Mesendoderm (in vitro differentiated cells): ENCODE measurements around the gene CYB561D2.

Source experiments
- DNase-seq: peaks from one replicate; pipeline ENCODE4 v3.0.0; 2013
- H2AK5ac ChIP-seq: 2 replicates; pipeline ENCODE4 v1.6.1; 2013; ENCODE audit warnings: low read length, inconsistent platforms
- H2BK120ac ChIP-seq: 2 replicates; pipeline ENCODE4 v1.6.1; 2013; ENCODE audit warnings: low read depth, mild to moderate bottlenecking, low read length, moderate library complexity, mixed read lengths
- H2BK15ac ChIP-seq: replicated peaks from 2 replicates; pipeline ENCODE4 v1.6.1; 2013; ENCODE audit warnings: low read depth, mild to moderate bottlenecking, moderate library complexity
- H2BK5ac ChIP-seq: 2 replicates; pipeline ENCODE4 v1.6.1; 2013; ENCODE audit warnings: low read length, inconsistent platforms
- H3K18ac ChIP-seq: 2 replicates; pipeline ENCODE4 v1.6.1; 2013; ENCODE audit warnings: mild to moderate bottlenecking, low read length, mixed read lengths
- H3K23ac ChIP-seq: one replicate; pipeline ENCODE4 v1.6.1; 2013; ENCODE audit warnings: low read length
- H3K27ac ChIP-seq: 2 replicates; pipeline ENCODE4 v1.5.1; 2013; ENCODE audit warnings: low read depth, mild to moderate bottlenecking, inconsistent platforms, low read length, moderate library complexity
- H3K27me3 ChIP-seq: 2 replicates; pipeline ENCODE4 v1.6.1; 2013; ENCODE audit warnings: low read length, control low read depth, mild to moderate bottlenecking, inconsistent platforms; ENCODE audit not compliant: insufficient read depth, poor library complexity
- H3K36me3 ChIP-seq: 2 replicates; pipeline ENCODE4 v1.6.1; 2013; ENCODE audit warnings: low read length, inconsistent platforms; ENCODE audit not compliant: control insufficient read depth, insufficient read depth
- H3K4ac ChIP-seq: one replicate; pipeline ENCODE4 v1.6.1; 2013; ENCODE audit warnings: low read depth, mild to moderate bottlenecking, low read length, moderate library complexity
- H3K4me1 ChIP-seq: 2 replicates; pipeline ENCODE4 v1.6.1; 2013; ENCODE audit warnings: low read depth, low read length, inconsistent platforms; ENCODE audit not compliant: control insufficient read depth
- H3K4me2 ChIP-seq: 2 replicates; pipeline ENCODE4 v1.6.1; 2013; ENCODE audit warnings: low read length
- H3K4me3 ChIP-seq: 2 replicates; pipeline ENCODE4 v1.5.1; 2013; ENCODE audit warnings: mild to moderate bottlenecking, low read length
- H3K56ac ChIP-seq: one replicate; pipeline ENCODE4 v1.6.1; 2013; ENCODE audit warnings: low read length
- H3K79me1 ChIP-seq: 2 replicates; pipeline ENCODE4 v1.6.1; 2013; ENCODE audit warnings: low read length, inconsistent platforms
- H3K79me2 ChIP-seq: 2 replicates; pipeline ENCODE4 v1.6.1; 2013; ENCODE audit warnings: mild to moderate bottlenecking, low read length; ENCODE audit not compliant: control insufficient read depth, insufficient read depth
- H3K9ac ChIP-seq: 2 replicates; pipeline ENCODE4 v1.6.1; 2013; ENCODE audit warnings: low read length, inconsistent platforms
- H4K5ac ChIP-seq: one replicate; pipeline ENCODE4 v1.6.1; 2013; ENCODE audit warnings: low read length
- H4K8ac ChIP-seq: one replicate; pipeline ENCODE4 v1.6.1; 2013; ENCODE audit warnings: low read depth, mild to moderate bottlenecking, control low read depth, low read length, moderate library complexity
- WGBS: extraction: QIAGEN DNeasy Blood & Tissue Kit; methylation state at CpG from one replicate; pipeline ENCODE4 v1.1.7; 2013; ENCODE audit warnings: low lambda C conversion rate, missing lambda C conversion rate; ENCODE audit not compliant: insufficient coverage; ENCODE audit errors: extremely low coverage; 5-methylcytosine and 5-hydroxymethylcytosine counted together

The CYB561D2 gene

DNA sequence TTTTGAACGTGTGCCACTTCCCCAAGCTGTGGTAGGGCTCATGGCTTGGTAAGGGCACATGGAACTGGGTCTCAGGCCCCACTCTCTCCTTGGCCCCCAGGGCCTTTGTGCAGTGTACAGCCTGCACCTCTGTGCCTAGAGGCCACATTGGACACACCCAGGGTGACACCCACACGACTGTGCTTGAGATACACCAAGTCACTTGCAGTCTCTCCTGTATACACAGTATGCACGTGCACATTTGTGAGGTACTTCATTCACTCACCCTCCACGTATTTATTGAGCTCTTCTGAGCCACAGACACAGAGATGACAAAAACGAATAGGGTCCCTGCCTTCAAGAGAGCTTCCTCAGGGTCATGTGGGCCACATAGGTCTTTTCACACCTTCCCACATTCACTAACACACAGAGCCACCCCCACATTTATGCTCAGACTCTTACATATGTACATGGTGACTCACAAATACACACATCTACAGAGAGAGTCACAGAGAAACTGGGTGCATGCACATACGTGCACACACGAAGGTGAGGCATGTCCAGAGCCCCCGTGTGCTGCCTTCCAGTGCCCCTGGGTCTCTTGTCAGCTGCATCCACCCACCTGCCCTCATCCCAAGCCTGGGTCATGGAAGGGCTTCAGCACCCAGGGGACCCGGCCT, 18.5 kb downstream of the CYB561D2 start:
- H3K4ac ChIP-seq = no peak overlapping the region
- H3K4me3 ChIP-seq = no peak overlapping the region
- no peak overlapping the region for H3K4me2 ChIP-seq
- H3K27me3 ChIP-seq = no peaks in the 10 kb centered on the region
- no peak overlapping the region for H2BK5ac ChIP-seq
- no peak overlapping the region for H3K18ac ChIP-seq
- H3K27ac ChIP-seq = no peak overlapping the region
- H3K9ac ChIP-seq = no peak overlapping the region
- no peaks in the 10 kb centered on the region for H3K36me3 ChIP-seq
- no peak overlapping the region for H2BK120ac ChIP-seq
- no peak overlapping the region for H4K8ac ChIP-seq
- H4K5ac ChIP-seq = no peak overlapping the region
- H3K79me1 ChIP-seq = no peaks in the 10 kb centered on the region
- no peak overlapping the region for H3K23ac ChIP-seq
- H3K4me1 ChIP-seq = peaks cover 3% of the 10 kb centered on the region
- no peak overlapping the region for H2BK15ac ChIP-seq
- no peak for DNase-seq
- no CpG with 5 or more reads among the region's 9 CpGs for WGBS
- no peak overlapping the region for H2AK5ac ChIP-seq
- peak overlapping the region; percentile 25 for H3K56ac ChIP-seq
- H3K79me2 ChIP-seq = no peaks in the 10 kb centered on the region

DNA sequence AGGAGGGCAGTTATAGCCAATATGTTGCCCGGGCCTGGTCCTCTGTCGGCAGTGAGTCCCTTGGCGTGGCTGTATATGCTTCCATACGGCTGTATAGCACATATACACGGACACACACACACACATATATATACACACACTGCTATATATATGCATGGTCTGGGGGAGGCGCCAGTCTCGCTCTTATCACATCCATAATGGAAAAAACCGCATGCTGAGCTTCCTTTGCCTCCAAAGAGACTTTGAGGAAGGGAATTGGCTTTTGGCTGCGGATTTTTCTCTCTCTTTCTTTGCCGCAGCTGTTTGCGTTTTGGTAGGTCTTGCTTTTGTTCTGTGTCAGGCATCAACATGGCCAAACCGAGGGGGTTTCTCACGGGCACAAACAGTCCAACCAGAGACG, 19.9 kb downstream of the CYB561D2 start:
- WGBS = no CpG with 5 or more reads among the region's 14 CpGs
- no peak overlapping the region for H2BK5ac ChIP-seq

GRCh38 chr3:50371133-50371685, 20.5 kb downstream of the CYB561D2 start:
- WGBS = no CpG with 5 or more reads among the region's 3 CpGs
- Histone ChIP-seq H2BK15ac (no peak overlapping the region), H2AK5ac (no peak overlapping the region), H3K4me1 (peaks cover 3% of the 10 kb centered on the region), H3K23ac (no peak overlapping the region), H4K8ac (no peak overlapping the region), H2BK5ac (no peak overlapping the region), H3K56ac (peak overlapping the region; percentile 12), H3K27ac (no peak overlapping the region), H4K5ac (no peak overlapping the region), H3K79me2 (no peaks in the 10 kb centered on the region), H3K4ac (no peak overlapping the region), H3K9ac (peak overlapping the region; percentile 20), H3K4me2 (no peak overlapping the region), H3K18ac (no peak overlapping the region), H3K27me3 (no peaks in the 10 kb centered on the region), H3K36me3 (no peaks in the 10 kb centered on the region), H2BK120ac (no peak overlapping the region), H3K4me3 (no peak overlapping the region), H3K79me1 (no peaks in the 10 kb centered on the region)
- DNase-seq = no peak

More for the DNA sequence above, 19.9 kb downstream of the CYB561D2 start:
- H3K9ac ChIP-seq = peak overlapping the region; percentile 20
- no peak overlapping the region for H3K23ac ChIP-seq
- peaks cover 3% of the 10 kb centered on the region for H3K4me1 ChIP-seq
- H3K27me3 ChIP-seq = no peaks in the 10 kb centered on the region
- no peak overlapping the region for H3K18ac ChIP-seq
- H2AK5ac ChIP-seq = no peak overlapping the region
- H3K79me2 ChIP-seq = no peaks in the 10 kb centered on the region
- no peak overlapping the region for H4K5ac ChIP-seq
- no peaks in the 10 kb centered on the region for H3K36me3 ChIP-seq
- no peaks in the 10 kb centered on the region for H3K79me1 ChIP-seq
- H2BK120ac ChIP-seq = no peak overlapping the region
- H3K4ac ChIP-seq = no peak overlapping the region
- H3K4me3 ChIP-seq = no peak overlapping the region
- peak; percentile 56 for DNase-seq
- no peak overlapping the region for H3K4me2 ChIP-seq
- H2BK15ac ChIP-seq = no peak overlapping the region
- peak overlapping the region; percentile 12 for H3K56ac ChIP-seq
- no peak overlapping the region for H4K8ac ChIP-seq
- no peak overlapping the region for H3K27ac ChIP-seq

DNA sequence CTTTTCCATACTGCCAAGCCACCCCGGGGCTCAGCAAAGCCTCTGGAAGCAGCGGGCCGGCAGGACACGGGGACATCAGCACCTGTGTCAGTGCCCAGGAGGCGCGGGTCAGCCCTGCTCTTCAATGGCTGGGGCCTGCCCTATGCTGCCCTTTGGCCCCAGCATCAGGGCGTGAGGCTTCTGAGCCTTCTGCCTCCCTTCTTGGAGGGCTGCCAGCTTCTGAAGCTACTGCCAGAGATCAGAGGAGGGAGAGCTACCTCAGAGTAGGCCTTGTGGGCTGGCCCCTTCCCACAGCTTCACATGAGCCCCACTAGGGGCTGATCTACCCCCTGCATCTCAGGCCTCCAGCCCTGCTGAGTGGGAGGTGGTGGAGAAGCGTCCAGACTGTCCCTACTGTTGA, 21.7 kb downstream of the CYB561D2 start:
- Histone ChIP-seq H4K5ac (no peak overlapping the region), H3K4me1 (peaks cover 3% of the 10 kb centered on the region), H3K4ac (no peak overlapping the region), H2AK5ac (no peak overlapping the region), H3K27ac (no peak overlapping the region), H2BK120ac (no peak overlapping the region), H3K4me2 (no peak overlapping the region), H3K56ac (no peak overlapping the region), H3K18ac (no peak overlapping the region), H3K36me3 (no peaks in the 10 kb centered on the region), H3K4me3 (no peak overlapping the region), H3K79me2 (no peaks in the 10 kb centered on the region), H3K23ac (no peak overlapping the region), H3K27me3 (no peaks in the 10 kb centered on the region), H4K8ac (no peak overlapping the region), H2BK15ac (no peak overlapping the region), H3K9ac (no peak overlapping the region), H3K79me1 (no peaks in the 10 kb centered on the region), H2BK5ac (no peak overlapping the region)
- no CpG with 5 or more reads among the region's 8 CpGs for WGBS
- no peak for DNase-seq

DNA sequence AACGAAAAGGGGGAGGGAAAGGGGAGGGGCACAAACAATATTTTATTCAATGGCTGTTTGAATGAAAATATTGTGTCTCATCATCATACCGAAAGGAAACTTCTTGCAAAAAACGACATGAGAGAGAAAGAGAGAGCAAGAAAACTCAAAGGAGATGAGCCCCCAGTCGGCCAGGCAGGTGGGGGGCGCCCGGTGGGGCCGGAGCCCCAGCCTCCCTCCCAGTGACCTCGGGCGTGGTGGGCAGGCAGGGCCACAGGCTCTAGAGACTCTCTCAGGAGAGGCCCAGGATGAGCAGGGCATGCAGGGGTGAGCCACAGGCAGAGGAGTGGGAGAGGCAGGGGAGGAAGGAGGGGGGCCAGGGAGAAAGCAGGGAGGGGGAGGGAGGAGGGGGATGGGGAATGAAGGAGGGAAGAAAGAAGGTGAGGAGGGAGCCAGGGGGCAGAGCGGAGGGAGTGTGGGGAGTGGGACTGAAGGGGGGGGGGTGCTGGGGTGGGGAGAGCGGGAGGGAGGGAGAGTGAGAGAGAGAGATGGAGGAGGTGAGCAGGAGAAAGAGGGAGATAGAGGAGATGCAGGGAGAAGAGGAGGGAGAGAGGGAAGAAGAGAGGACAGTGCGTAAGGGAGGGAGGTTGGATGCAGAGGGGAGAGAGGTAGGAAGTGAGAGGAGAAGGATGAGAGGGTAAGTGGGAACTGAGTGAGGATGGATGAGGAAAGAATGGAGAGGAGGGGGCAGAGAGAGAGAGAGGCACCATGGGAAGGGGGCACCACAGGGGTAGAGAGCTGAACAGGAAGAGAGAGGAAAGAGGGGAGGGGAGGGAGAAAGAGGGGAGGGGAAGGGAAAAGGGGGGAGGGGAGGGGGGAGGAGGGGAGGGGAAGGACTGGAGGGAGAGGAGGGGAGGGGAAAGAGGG, 22.7 kb downstream of the CYB561D2 start:
- Histone ChIP-seq H3K9ac (no peak overlapping the region), H3K4me3 (no peak overlapping the region), H3K4ac (no peak overlapping the region), H4K8ac (no peak overlapping the region), H3K79me2 (no peaks in the 10 kb centered on the region), H3K23ac (no peak overlapping the region), H2BK120ac (no peak overlapping the region), H3K18ac (no peak overlapping the region), H2BK15ac (no peak overlapping the region), H3K79me1 (no peaks in the 10 kb centered on the region), H3K4me1 (peaks cover 3% of the 10 kb centered on the region), H2BK5ac (peak overlapping the region; percentile 40), H2AK5ac (no peak overlapping the region), H3K4me2 (no peak overlapping the region), H4K5ac (no peak overlapping the region), H3K27ac (no peak overlapping the region), H3K56ac (peak overlapping the region; percentile 79), H3K27me3 (no peaks in the 10 kb centered on the region), H3K36me3 (no peaks in the 10 kb centered on the region)
- no CpG with 5 or more reads among the region's 12 CpGs for WGBS
- DNase-seq = peak; percentile 61
